ENCODE results near the gene ACADSB. TPM values are rescaled to one million over a fixed set of nuclear protein-coding genes. Genes with fewer than 3 reads are reported as not detected.

Gene ACADSB
- total RNA-seq, 1 experiment from 2014 or later: 14.5 TPM

DNA sequence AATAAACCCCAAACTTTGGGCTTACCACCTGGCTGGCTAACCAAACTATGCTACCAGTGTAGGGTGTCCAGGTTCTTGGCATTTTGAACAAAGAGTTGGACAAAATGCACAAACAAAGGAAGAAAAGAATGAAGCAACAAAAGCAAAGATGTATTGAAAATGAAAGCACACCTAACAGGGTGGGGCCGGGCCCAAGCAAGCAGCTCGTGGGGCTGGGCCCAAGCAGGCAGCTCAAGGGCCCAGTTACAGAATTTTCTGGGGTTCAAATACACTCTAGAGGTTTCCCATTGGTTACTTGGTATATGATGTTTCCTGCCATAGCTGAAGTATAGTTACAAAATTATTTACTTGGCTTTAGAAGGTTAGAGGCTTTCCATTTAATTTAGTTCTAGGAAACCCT, 15.7 kb downstream of the ACADSB start:
- Mint-ChIP-seq H3K27ac (no peak overlapping the region), H3K4me1 (peaks cover 54% of the 10 kb centered on the region), H3K9me3 (no peaks in the 10 kb centered on the region), H3K27me3 (ENCODE audit: low read depth) (peaks cover 52% of the 10 kb centered on the region), H3K36me3 (no peaks in the 10 kb centered on the region; the same call in 1 of the 2 replicates), H3K4me3 (no peak overlapping the region)
- DNase-seq (ENCODE audit: low spot score): no peak
- no peak for TF ChIP-seq ZNF671 (CRISPR knock-in tag; IDR thresholded peaks at IDR 0.05)
- TF ChIP-seq CBFB (CRISPR knock-in tag; IDR thresholded peaks at IDR 0.05; ENCODE audit: low read depth): no peak
- TF ChIP-seq, protein P1, sequence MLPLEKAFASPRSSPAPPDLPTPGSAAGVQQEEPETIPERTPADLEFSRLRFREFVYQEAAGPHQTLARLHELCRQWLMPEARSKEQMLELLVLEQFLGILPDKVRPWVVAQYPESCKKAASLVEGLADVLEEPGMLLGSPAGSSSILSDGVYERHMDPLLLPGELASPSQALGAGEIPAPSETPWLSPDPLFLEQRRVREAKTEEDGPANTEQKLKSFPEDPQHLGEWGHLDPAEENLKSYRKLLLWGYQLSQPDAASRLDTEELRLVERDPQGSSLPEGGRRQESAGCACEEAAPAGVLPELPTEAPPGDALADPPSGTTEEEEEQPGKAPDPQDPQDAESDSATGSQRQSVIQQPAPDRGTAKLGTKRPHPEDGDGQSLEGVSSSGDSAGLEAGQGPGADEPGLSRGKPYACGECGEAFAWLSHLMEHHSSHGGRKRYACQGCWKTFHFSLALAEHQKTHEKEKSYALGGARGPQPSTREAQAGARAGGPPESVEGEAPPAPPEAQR (CRISPR knock-in tag; IDR thresholded peaks at IDR 0.05): no peak
- no peak for TF ChIP-seq FOXK1 (CRISPR knock-in tag; IDR thresholded peaks at IDR 0.05)
- TF ChIP-seq TCF7 (CRISPR knock-in tag; IDR thresholded peaks at IDR 0.05; ENCODE audit: low read depth): no peak
- TF ChIP-seq TP53 (CRISPR knock-in tag; IDR thresholded peaks at IDR 0.05): no peak
- TF ChIP-seq, protein P2, sequence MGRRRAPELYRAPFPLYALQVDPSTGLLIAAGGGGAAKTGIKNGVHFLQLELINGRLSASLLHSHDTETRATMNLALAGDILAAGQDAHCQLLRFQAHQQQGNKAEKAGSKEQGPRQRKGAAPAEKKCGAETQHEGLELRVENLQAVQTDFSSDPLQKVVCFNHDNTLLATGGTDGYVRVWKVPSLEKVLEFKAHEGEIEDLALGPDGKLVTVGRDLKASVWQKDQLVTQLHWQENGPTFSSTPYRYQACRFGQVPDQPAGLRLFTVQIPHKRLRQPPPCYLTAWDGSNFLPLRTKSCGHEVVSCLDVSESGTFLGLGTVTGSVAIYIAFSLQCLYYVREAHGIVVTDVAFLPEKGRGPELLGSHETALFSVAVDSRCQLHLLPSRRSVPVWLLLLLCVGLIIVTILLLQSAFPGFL (CRISPR knock-in tag; IDR thresholded peaks at IDR 0.05; ENCODE audit: borderline replicate concordance): no peak
- no peak for TF ChIP-seq ZNF423 (CRISPR knock-in tag; IDR thresholded peaks at IDR 0.05)
- TF ChIP-seq MYBL2 (CRISPR knock-in tag; IDR thresholded peaks at IDR 0.05): no peak
- no peak for TF ChIP-seq ESRRA (CRISPR knock-in tag; IDR thresholded peaks at IDR 0.05; ENCODE audit: borderline replicate concordance)
- no peak for TF ChIP-seq SMAD4 (CRISPR knock-in tag; IDR thresholded peaks at IDR 0.05)
- TF ChIP-seq ZBTB21 (CRISPR knock-in tag; IDR thresholded peaks at IDR 0.05; ENCODE audit: borderline replicate concordance): no peak
- TF ChIP-seq NR2C2 (CRISPR knock-in tag; IDR thresholded peaks at IDR 0.05): no peak
- no peak for TF ChIP-seq NFE2L1 (CRISPR knock-in tag; IDR thresholded peaks at IDR 0.05)
- TF ChIP-seq GABPB1 (CRISPR knock-in tag; IDR thresholded peaks at IDR 0.05): no peak
- TF ChIP-seq, protein P3, sequence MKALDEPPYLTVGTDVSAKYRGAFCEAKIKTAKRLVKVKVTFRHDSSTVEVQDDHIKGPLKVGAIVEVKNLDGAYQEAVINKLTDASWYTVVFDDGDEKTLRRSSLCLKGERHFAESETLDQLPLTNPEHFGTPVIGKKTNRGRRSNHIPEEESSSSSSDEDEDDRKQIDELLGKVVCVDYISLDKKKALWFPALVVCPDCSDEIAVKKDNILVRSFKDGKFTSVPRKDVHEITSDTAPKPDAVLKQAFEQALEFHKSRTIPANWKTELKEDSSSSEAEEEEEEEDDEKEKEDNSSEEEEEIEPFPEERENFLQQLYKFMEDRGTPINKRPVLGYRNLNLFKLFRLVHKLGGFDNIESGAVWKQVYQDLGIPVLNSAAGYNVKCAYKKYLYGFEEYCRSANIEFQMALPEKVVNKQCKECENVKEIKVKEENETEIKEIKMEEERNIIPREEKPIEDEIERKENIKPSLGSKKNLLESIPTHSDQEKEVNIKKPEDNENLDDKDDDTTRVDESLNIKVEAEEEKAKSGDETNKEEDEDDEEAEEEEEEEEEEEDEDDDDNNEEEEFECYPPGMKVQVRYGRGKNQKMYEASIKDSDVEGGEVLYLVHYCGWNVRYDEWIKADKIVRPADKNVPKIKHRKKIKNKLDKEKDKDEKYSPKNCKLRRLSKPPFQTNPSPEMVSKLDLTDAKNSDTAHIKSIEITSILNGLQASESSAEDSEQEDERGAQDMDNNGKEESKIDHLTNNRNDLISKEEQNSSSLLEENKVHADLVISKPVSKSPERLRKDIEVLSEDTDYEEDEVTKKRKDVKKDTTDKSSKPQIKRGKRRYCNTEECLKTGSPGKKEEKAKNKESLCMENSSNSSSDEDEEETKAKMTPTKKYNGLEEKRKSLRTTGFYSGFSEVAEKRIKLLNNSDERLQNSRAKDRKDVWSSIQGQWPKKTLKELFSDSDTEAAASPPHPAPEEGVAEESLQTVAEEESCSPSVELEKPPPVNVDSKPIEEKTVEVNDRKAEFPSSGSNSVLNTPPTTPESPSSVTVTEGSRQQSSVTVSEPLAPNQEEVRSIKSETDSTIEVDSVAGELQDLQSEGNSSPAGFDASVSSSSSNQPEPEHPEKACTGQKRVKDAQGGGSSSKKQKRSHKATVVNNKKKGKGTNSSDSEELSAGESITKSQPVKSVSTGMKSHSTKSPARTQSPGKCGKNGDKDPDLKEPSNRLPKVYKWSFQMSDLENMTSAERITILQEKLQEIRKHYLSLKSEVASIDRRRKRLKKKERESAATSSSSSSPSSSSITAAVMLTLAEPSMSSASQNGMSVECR (CRISPR knock-in tag; IDR thresholded peaks at IDR 0.05; ENCODE audit: borderline replicate concordance): no peak
- TF ChIP-seq ATF1 (CRISPR knock-in tag; IDR thresholded peaks at IDR 0.05): no peak
- TF ChIP-seq, protein P4, sequence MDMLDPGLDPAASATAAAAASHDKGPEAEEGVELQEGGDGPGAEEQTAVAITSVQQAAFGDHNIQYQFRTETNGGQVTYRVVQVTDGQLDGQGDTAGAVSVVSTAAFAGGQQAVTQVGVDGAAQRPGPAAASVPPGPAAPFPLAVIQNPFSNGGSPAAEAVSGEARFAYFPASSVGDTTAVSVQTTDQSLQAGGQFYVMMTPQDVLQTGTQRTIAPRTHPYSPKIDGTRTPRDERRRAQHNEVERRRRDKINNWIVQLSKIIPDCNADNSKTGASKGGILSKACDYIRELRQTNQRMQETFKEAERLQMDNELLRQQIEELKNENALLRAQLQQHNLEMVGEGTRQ (CRISPR knock-in tag; IDR thresholded peaks at IDR 0.05): no peak
- TF ChIP-seq ZNF121 (CRISPR knock-in tag; IDR thresholded peaks at IDR 0.05): no peak
- ATAC-seq: no peak
- POLR2A ChIA-PET: no interaction called here
- CTCF ChIA-PET: no interaction called here

DNA sequence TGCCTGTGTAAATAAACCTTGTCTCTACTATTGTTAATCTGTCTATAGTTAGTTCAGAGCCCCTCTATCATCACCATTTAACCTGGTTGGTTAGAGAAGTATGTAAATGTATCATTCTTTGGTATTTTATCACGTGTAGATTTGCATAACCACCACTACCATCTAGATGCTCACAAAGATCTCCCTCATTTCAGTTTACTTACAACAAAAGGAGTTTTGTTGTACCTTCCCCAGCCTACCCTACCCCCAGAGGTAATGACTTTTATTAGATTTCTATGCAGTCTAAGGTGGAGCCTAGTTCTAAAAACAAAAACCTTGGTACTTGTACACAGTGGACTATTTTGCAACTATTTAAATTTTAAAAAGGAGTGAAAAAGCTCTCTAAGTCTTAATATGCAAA, 17.5 kb downstream of the ACADSB start:
- Mint-ChIP-seq H3K36me3 (no peaks in the 10 kb centered on the region), H3K27me3 (ENCODE audit: low read depth) (peaks cover 36% of the 10 kb centered on the region), H3K27ac (no peak overlapping the region), H3K4me3 (no peak overlapping the region), H3K4me1 (peaks cover 38% of the 10 kb centered on the region), H3K9me3 (no peaks in the 10 kb centered on the region)
- no peak for DNase-seq (ENCODE audit: low spot score)
- TF ChIP-seq MXD4 (CRISPR knock-in tag; IDR thresholded peaks at IDR 0.05; ENCODE audit: borderline replicate concordance): no peak
- ChIA-PET CTCF (no interaction called here), POLR2A (interaction anchor here (0.6 kb wide), 1 partner anchor 81 kb away, joined by 3 read pairs; no protein-coding TSS in a partner anchor)
- ATAC-seq: no peak
